HK-2 (cell line): Measurements from ENCODE around the gene GALNT18.

ENCODE experiments used
- DNase-seq: peaks from one replicate; pipeline ENCODE4 v3.0.0-alpha.2; 2018; ENCODE audit not compliant: unreplicated experiment

Gene GALNT18

GRCh38 chr11:11433960-11434359, 187.8 kb downstream of the GALNT18 start:
- DNase-seq: no peak

DNA sequence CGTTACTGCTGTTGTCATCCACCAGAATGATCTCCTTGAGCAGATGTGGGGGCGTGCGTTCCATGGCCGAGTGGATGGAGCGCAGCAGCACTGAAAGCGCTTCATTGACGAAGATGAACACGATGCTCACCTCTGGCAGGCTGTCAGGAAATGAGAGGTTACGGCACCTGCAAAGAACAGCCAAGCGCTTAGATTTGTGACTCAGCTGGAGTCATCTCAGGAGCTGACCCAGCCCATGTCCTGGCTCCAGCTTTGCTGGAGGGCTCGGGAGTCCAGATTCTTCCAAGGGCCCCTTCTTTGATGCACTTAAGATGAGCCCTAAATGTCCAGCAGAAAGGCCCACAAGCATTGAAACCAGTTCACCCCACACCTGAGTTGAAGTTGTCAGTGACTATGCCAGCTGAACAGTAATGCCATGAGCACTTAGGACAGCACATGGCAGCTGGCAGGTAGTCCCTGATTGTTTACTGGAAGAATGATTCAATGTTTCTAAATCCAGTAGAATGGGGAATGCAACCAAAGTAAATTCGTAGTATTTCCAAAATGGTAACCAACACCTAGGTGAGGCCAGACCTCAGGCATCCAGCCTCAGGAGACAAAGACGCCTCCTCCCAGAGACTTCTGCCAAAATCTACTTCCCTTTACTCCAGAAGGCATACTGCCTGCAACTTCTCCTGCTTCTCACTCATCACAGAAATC, 189.0 kb downstream of the GALNT18 start:
- DNase-seq: no peak

DNA sequence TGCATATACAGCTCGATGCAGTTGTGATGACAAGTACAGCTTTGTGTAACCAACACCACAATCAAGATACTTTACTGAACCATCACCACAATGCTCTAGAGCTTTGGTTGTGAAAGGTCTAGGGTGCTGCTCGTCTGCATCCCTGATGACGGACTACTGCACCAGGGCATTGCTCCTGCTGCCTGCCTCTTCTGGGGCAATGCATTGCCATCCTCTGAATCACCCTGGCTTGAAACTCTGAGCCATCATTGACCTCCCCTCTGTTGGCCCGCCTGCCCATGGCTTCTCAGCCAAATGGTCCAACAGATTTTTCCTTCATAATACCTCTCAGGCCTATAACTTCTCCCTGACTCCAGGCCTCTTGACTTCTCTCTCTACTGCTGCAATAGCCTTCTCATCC, 191.4 kb downstream of the GALNT18 start:
- DNase-seq: no peak

- DNase-seq: no peak
Measured at GRCh38 chr11:11428714-11429113, 193.1 kb downstream of the GALNT18 start.

GRCh38 chr11:11427542-11427941, 194.3 kb downstream of the GALNT18 start:
- no peak for DNase-seq

DNA sequence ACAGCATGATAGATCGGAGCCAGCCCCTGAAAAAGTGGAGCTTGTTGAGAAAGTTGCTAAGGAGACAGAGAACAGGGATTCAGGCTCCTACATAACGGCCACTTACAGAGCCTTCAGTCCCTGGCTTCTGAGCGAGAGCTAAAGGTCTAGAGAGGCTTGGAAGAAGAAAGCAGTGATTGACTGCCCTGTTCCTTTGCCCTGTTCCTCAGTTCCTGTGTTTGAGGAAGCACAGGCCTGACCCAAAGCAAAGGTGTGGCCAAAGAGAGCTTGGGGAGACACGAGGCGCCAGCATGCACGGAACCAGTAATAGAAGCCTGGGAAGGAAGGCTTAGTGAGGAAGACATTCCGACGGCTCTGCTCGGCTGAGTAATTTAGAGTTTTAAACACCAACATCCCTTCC, 194.7 kb downstream of the GALNT18 start:
- DNase-seq: no peak

DNA sequence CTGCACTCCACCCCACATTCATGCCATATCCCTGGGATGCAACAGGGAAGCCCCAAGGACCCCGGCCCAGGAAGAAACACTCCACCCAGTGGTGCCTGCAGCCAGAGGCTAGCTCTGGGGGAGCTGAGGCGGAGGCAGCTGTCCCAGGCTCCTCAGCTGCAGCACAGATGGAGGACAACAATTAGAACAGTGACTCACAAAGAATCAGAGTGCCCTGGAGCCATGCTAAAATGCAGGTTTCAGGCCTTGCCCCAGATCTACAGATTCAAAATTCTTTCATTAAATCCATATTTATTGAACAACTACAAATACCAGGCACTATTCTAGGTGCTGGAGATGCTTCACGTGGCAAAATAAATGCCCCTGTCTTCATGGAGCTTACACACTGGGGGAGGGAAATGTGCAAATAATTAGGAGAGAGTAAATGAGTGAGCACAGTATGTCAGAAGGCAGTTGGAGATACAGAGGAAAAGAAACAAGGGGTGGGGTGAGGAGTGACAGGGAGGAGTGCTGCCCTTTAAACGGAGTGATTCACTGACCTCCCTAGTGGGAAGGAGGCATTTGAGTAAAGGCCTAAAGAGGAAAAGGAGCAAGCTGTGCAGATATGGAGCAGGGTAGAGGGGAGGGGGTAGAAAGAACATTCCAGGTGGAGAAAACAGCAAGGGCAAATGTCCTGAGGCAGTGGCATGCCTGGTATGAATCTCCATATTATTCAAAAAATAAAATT, 195.4 kb downstream of the GALNT18 start:
- no peak for DNase-seq

DNA sequence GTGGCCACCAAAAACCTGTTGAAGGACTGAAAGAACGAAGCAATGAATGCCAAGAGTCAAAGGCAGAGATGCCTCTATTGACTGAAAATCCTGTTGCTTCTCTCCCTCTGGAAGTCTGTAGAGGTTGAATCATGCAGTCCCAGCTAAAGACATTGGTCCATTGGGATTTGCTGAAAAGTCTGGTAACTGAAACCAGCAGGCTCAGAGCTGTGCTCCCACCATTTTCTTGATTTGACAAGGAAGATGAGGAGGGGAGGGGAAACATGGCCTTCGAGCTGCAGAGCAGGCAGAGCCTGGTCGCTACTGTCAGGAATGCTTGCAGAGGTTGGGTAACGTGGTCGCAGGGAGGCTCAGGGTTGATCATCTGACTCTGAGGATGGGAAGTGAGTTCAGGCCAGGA, 196.0 kb downstream of the GALNT18 start:
- DNase-seq: no peak

GRCh38 chr11:11424688-11425087, 197.1 kb downstream of the GALNT18 start:
- no peak for DNase-seq

DNA sequence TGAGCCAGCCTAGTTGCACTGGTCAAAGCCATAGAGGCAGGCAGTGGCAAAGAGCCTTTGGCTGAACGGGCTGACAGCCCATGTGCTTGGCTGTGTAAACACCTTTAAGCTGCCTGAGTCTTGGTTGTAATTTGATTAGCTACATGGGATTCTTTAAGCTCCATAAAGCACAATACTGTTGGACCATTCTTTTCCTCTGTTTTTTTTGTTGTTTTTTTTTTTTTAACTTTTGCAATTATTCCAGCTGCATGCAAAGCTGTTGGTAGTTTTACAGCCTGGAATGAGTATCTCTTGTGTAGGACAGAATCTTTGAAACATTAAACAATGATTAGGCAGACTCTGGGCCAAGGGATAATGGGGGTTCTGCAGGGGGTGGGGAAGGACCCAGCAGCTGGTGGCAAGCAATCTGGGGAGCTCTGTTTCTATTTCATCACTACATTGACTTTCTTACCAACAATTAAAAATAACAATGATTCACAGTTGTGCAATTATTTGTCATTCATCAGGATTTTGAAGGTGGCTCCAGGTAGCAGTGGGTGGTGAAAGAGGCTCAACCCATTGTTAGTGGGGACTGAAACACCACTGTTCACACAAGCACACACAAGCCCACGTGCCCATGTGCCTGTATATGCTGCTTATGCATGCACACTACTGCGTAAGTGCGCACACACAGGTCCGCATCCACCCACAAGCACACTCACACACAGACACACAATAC, 199.2 kb downstream of the GALNT18 start:
- DNase-seq: no peak

DNA sequence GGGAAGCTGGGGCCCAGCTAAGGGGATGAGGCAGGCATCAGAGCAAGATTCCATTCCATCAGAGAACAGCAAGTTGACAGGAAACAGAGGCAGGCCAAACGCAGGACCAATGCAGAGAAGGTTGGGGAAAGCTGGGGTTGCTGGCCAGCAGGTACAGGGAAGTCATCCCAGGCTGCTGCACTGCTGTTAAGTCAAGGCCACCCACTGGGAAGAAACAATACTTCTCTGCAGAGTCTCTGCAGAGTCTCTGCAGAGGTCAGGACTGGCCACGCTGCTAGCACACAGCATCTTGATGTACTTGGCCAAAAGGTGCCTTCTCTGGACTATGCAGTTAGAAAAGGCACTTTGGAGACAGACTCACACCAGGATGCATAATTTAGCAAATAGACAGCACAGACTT, 200.3 kb downstream of the GALNT18 start:
- DNase-seq: no peak

- DNase-seq: no peak
Measured at GRCh38 chr11:11420899-11421285, 200.9 kb downstream of the GALNT18 start.

DNA sequence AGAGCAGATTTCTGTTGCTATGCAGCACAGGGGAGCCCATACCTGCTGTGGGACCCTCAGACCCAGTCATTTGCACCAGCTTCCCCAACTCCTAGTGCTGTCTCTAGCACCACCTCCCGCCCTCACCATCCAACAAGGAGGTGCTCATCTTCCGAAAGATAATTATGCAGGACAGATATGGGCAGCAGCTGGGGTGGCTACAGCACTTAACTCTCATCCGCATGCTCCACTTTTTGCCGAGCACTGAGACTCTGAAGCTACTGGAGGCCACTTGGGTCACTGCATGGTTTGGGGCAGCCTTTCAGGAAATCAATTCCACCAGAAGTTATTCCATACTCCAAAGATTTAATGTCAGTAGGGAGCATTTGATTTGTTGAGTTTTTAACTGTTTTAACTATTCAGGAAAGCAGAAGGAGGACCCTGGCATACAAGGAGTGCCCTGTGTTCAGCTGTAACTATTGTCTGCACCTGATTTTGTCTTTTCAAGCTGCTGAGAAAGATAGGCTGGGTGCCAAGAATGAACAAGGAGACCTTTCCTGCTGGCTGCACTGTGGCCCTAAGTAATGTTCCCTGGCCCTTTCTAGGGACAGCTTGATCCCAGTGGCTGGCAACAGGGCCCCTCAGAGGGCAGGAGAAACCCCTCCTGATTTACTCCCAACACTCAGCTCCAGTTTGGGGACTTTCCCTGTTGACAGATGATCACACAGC, 201.5 kb downstream of the GALNT18 start:
- no peak for DNase-seq

DNA sequence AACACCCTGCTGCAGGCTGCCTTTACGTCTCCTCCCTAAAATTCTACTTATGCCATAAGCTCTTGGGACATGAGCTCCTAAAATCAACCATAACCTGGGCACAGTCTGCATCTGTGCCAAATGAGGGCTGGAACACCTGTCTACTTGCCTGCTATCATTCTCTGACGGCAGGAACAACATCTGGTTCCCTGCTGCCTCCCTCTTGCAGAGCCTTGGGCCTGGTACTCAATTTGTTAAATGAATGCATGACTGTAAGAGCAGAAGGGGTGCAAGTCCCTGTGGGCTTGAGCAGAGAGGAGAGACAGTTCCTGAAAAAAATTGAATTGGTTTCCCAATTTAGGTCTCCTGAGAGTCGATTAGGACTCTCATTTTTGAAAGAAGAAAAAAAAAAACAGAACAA, 202.1 kb downstream of the GALNT18 start:
- DNase-seq: no peak

DNA sequence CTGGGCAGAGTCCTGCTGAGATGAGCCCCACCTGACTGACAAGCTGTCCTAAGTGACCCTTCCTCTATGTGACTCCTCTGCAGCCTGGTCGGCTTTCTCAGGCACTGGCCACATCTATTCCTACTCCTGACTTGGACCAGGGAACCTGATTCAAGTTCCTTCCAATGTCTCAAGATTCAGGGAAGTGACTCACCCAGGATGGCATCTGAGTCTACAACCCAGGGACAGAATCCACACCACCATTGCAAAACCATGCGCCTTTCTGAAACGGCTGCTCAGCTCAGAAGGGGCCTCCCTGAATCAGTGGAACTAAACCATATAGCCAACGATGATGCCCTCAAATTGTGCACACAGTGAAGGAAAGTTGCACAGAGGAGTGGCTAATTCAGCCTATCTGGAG, 204.9 kb downstream of the GALNT18 start:
- DNase-seq: peak; percentile 18

GRCh38 chr11:11416502-11416901, 205.3 kb downstream of the GALNT18 start:
- peak; percentile 53 for DNase-seq

- no peak for DNase-seq
Measured at GRCh38 chr11:11415901-11416300, 205.9 kb downstream of the GALNT18 start.

- no peak for DNase-seq
Measured at GRCh38 chr11:11414996-11415395, 206.8 kb downstream of the GALNT18 start.

DNA sequence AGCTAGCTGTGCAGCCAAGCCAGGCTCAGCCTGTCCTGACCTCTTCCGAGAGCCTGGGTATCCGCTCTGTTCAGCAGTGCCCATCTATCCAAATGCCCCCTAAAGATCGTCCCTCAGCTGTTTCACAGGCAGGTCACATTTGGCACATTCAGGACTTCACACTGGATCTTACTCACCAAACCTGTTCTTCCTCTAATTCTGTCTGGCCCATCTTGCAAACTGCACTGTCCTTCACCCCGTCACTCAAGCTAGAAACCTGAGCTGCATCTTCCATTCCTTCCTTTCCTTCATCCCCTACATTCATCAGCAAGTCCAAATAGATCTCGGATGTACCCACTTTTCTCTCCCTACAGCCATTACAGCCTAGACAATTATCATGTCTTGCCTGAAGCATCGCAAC, 208.0 kb downstream of the GALNT18 start:
- DNase-seq: no peak

DNA sequence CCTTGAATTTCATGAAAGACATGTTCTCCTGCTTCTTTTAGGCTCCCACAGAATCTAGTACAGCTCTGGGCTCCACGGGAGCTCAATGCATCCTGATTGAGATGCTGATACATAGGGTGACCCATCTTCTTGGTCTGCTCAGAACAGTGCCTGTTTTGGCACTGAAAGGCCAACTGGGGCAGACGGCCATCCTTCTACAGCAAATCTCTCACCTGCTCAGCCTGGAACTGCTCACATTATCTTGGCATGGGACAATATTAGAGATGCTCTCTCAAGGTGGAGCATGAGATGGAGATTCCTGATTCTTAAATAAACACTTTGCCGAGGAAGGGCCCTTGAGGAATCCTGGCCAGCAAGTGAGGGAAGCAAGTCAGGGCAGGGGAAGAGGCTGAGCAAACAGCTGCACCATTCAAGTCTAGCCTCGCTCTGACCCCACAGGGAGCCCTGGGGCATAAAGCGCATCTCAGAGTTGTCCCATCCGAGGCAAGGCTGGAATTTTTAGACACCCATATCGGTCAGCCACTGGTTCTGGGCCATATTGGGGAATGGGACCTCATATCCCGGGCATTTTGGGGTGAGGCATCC, 210.3 kb downstream of the GALNT18 start:
- DNase-seq: no peak

DNA sequence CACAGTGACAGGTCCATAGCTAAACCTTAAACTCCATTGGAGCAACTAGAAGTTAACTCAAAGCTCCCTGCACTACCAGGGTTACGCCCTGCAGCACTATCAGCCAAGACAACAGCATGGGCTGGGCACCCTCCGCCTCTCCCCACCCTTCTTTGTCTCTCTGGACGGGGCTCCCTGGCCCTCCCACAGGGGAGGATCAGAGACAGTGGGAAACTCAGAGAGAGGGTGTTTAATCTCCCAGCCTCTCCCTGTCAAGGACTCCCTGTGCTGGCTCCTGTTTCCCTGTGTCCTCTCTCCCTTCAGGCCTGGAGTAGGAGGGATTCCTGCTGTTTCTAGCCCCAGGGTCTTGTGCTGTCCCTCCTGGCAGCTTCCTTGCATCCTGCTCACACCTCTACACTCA, 211.9 kb downstream of the GALNT18 start:
- no peak for DNase-seq

DNA sequence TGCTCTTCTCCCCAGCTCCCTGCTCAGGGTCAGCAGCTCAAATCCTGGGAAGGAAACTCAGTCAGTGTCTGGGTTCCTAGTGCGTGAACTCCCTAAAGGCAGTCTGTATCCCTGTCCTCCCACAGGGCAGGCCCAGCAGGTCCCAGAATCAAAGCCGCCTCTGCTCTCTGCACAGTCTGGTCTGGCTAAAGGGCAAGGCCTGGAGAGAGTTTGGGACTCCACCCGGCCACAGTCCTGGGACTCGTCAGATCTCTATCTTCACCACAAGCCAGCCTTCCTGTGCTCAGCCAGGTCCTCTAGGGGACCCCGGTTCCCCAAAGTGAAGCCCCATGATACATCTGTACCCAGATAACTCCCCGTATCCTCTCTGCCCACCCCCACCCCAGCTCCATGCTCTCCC, 212.6 kb downstream of the GALNT18 start:
- no peak for DNase-seq
